ENCODE measurements around the gene DIP2C.

- TF ChIP-seq CTCF (IDR thresholded peaks at IDR 0.05; ENCODE audit: borderline replicate concordance, extremely low read depth, low read length, poor library complexity, severe bottlenecking) (no peak), EZH2 (IDR thresholded peaks at IDR 0.05; ENCODE audit: borderline replicate concordance, low read depth, low read length, severe bottlenecking) (no peak)
Measured at GRCh38 chr10:409408-410040, 279.9 kb downstream of the DIP2C start.

Data from DND-41 (cell line).